Adipocyte (in vitro differentiated cells): ENCODE measurements around the gene ZBTB24.

Experiments used
- DNase-seq: peaks from one replicate; pipeline ENCODE4 v3.0.0-alpha.2; 2015; ENCODE audit warnings: low read depth
- H3K27me3 ChIP-seq: replicated peaks from 2 replicates; pipeline ENCODE4 v1.7.0; 2013; ENCODE audit warnings: mild to moderate bottlenecking, low read length, moderate library complexity; ENCODE audit not compliant: control insufficient read depth, insufficient read depth
- H3K36me3 ChIP-seq: 2 replicates; pipeline ENCODE4 v1.7.0; 2013; ENCODE audit warnings: low read length, mild to moderate bottlenecking, moderate library complexity; ENCODE audit not compliant: control insufficient read depth, insufficient read depth, severe bottlenecking
- H3K4me1 ChIP-seq: 2 replicates; pipeline ENCODE4 v1.7.0; 2013; ENCODE audit warnings: mild to moderate bottlenecking, low read length, moderate library complexity; ENCODE audit not compliant: control insufficient read depth, insufficient read depth
- H3K4me3 ChIP-seq: 2 replicates; pipeline ENCODE4 v1.7.0; 2013; ENCODE audit warnings: mild to moderate bottlenecking, low read length, moderate library complexity
- H3K9ac ChIP-seq: 2 replicates; pipeline ENCODE4 v1.7.0; 2013; ENCODE audit warnings: mild to moderate bottlenecking, low read length, moderate library complexity
- H3K9me3 ChIP-seq: 2 replicates; pipeline ENCODE4 v1.7.0; 2013; ENCODE audit warnings: mild to moderate bottlenecking, low read length, moderate library complexity; ENCODE audit not compliant: control insufficient read depth

Gene ZBTB24

GRCh38 chr6:109513571-109514071 lies 30.6 kb upstream of the ZBTB24 start:
- Histone ChIP-seq H3K4me3 (no peak overlapping the region), H3K9me3 (no peaks in the 10 kb centered on the region), H3K27me3 (no peaks in the 10 kb centered on the region), H3K9ac (no peak overlapping the region), H3K4me1 (peaks cover 16% of the 10 kb centered on the region), H3K36me3 (no peaks in the 10 kb centered on the region)
- DNase-seq: peak; percentile 28

GRCh38 chr6:109512271-109512817 lies 29.3 kb upstream of the ZBTB24 start:
- Histone ChIP-seq H3K4me1 (peaks cover 19% of the 10 kb centered on the region), H3K27me3 (no peaks in the 10 kb centered on the region), H3K9me3 (no peaks in the 10 kb centered on the region), H3K4me3 (no peak overlapping the region), H3K36me3 (no peaks in the 10 kb centered on the region), H3K9ac (no peak overlapping the region)
- no peak for DNase-seq

GRCh38 chr6:109511832-109512231 lies 28.8 kb upstream of the ZBTB24 start:
- Histone ChIP-seq H3K4me3 (no peak overlapping the region), H3K4me1 (peaks cover 19% of the 10 kb centered on the region), H3K36me3 (no peaks in the 10 kb centered on the region), H3K9me3 (no peaks in the 10 kb centered on the region), H3K27me3 (no peaks in the 10 kb centered on the region), H3K9ac (no peak overlapping the region)
- DNase-seq: no peak

- H3K27me3 ChIP-seq: no peaks in the 10 kb centered on the region
- H3K4me3 ChIP-seq: no peak overlapping the region
- peaks cover 13% of the 10 kb centered on the region for H3K4me1 ChIP-seq
- no peaks in the 10 kb centered on the region for H3K9me3 ChIP-seq
- no peak overlapping the region for H3K9ac ChIP-seq
- no peaks in the 10 kb centered on the region for H3K36me3 ChIP-seq
- DNase-seq: no peak
These were observed 27.3 kb upstream of the ZBTB24 start for GRCh38 chr6:109510358-109510757.

GRCh38 chr6:109508166-109508860 lies 25.3 kb upstream of the ZBTB24 start:
- Histone ChIP-seq H3K27me3 (no peaks in the 10 kb centered on the region), H3K9me3 (no peaks in the 10 kb centered on the region), H3K9ac (no peak overlapping the region), H3K36me3 (no peaks in the 10 kb centered on the region), H3K4me3 (no peak overlapping the region), H3K4me1 (peaks cover 9% of the 10 kb centered on the region)
- DNase-seq: peak; percentile 25

- no peak overlapping the region for H3K4me3 ChIP-seq
- H3K9me3 ChIP-seq: no peaks in the 10 kb centered on the region
- H3K4me1 ChIP-seq: peaks cover 8% of the 10 kb centered on the region
- H3K27me3 ChIP-seq: no peaks in the 10 kb centered on the region
- no peaks in the 10 kb centered on the region for H3K36me3 ChIP-seq
- no peak for DNase-seq
- H3K9ac ChIP-seq: no peak overlapping the region
These were observed 24.6 kb upstream of the ZBTB24 start for GRCh38 chr6:109507490-109508072.

GRCh38 chr6:109506841-109507240 lies 23.8 kb upstream of the ZBTB24 start:
- no peaks in the 10 kb centered on the region for H3K27me3 ChIP-seq
- H3K4me3 ChIP-seq: no peak overlapping the region
- no peak overlapping the region for H3K9ac ChIP-seq
- no peaks in the 10 kb centered on the region for H3K36me3 ChIP-seq
- H3K4me1 ChIP-seq: peaks cover 8% of the 10 kb centered on the region
- H3K9me3 ChIP-seq: no peaks in the 10 kb centered on the region
- DNase-seq: no peak

GRCh38 chr6:109506314-109506713 lies 23.3 kb upstream of the ZBTB24 start:
- Histone ChIP-seq H3K4me3 (no peak overlapping the region), H3K27me3 (no peaks in the 10 kb centered on the region), H3K9me3 (no peaks in the 10 kb centered on the region), H3K9ac (no peak overlapping the region), H3K4me1 (peaks cover 8% of the 10 kb centered on the region), H3K36me3 (no peaks in the 10 kb centered on the region)
- DNase-seq: no peak

GRCh38 chr6:109503327-109504224 lies 20.6 kb upstream of the ZBTB24 start:
- H3K36me3 ChIP-seq: no peaks in the 10 kb centered on the region
- no peaks in the 10 kb centered on the region for H3K9me3 ChIP-seq
- DNase-seq: no peak
- no peak overlapping the region for H3K9ac ChIP-seq
- peaks cover 8% of the 10 kb centered on the region for H3K4me1 ChIP-seq
- H3K27me3 ChIP-seq: no peaks in the 10 kb centered on the region
- H3K4me3 ChIP-seq: no peak overlapping the region

GRCh38 chr6:109498936-109499335 lies 15.9 kb upstream of the ZBTB24 start:
- no peaks in the 10 kb centered on the region for H3K9me3 ChIP-seq
- H3K4me3 ChIP-seq: no peak overlapping the region
- H3K27me3 ChIP-seq: no peaks in the 10 kb centered on the region
- H3K4me1 ChIP-seq: peaks cover 9% of the 10 kb centered on the region
- H3K9ac ChIP-seq: no peak overlapping the region
- DNase-seq: no peak
- no peaks in the 10 kb centered on the region for H3K36me3 ChIP-seq

- Histone ChIP-seq H3K27me3 (no peaks in the 10 kb centered on the region), H3K36me3 (no peaks in the 10 kb centered on the region), H3K9ac (no peak overlapping the region), H3K4me3 (no peak overlapping the region), H3K9me3 (no peaks in the 10 kb centered on the region), H3K4me1 (peaks cover 9% of the 10 kb centered on the region)
- no peak for DNase-seq
These were observed 15.0 kb upstream of the ZBTB24 start for GRCh38 chr6:109498052-109498451.
